Measurements from ENCODE around the gene MAVS.
"Not testable (repeated sequence)": the region's sequence is repeated elsewhere in the genome, so short reads cannot be mapped to it uniquely, and the experiment has no call there.

Gene MAVS

GRCh38 chr20:3888622-3889488 is 42.2 kb downstream of the MAVS start, which contains the start of gene PANK2:
TSS of gene PANK2 (plus strand) at chr20:3889387.
- DNase-seq (ENCODE audit: low read depth in 2 of 2): peak; percentile 99

- no peak for DNase-seq (ENCODE audit: low read depth in 2 of 2)
Observed at GRCh38 chr20:3889489-3890397, 43.1 kb downstream of the MAVS start.

- DNase-seq (ENCODE audit: low read depth in 2 of 2): peak; percentile 17 to 20
Observed at GRCh38 chr20:3890398-3890751, 43.7 kb downstream of the MAVS start.

GRCh38 chr20:3890999-3891929 is 44.6 kb downstream of the MAVS start:
- no peak for DNase-seq (ENCODE audit: low read depth in 2 of 2)

GRCh38 chr20:3894796-3895195 is 48.2 kb downstream of the MAVS start:
- DNase-seq (ENCODE audit: low read depth in 2 of 2): no peak

DNA sequence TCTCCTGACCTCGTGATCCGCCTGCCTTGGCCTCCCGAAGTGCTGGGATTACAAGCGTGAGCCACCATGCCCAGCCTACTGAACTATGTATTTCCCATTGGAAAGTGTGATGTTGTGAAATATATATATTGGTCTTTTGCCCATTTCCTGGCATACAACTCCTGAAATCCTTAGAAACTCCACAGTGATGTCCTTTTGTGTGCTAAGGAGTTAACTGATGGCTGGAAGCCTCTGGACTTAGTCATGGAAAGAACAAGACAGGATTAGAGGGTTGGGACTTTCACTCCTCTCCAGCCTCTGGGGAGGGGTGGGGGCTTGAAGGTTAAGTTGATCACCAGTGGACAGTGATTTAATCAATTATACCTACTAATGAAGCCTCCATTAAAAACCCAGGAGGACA is 49.7 kb downstream of the MAVS start:
- DNase-seq (ENCODE audit: low read depth in 2 of 2): no peak

GRCh38 chr20:3896853-3897583 is 50.4 kb downstream of the MAVS start:
- no peak for DNase-seq (ENCODE audit: low read depth in 2 of 2)

- DNase-seq (ENCODE audit: low read depth in 2 of 2): not testable (repeated sequence)
Observed at GRCh38 chr20:3898181-3898580, 51.5 kb downstream of the MAVS start.

- no peak for DNase-seq (ENCODE audit: low read depth in 2 of 2)
Observed at GRCh38 chr20:3898639-3899038, 52.0 kb downstream of the MAVS start.

GRCh38 chr20:3900187-3900604 is 53.6 kb downstream of the MAVS start:
- no peak for DNase-seq (ENCODE audit: low read depth in 2 of 2)

GRCh38 chr20:3901028-3901705 is 54.5 kb downstream of the MAVS start:
- no peak for DNase-seq (ENCODE audit: low read depth in 2 of 2)

DNA sequence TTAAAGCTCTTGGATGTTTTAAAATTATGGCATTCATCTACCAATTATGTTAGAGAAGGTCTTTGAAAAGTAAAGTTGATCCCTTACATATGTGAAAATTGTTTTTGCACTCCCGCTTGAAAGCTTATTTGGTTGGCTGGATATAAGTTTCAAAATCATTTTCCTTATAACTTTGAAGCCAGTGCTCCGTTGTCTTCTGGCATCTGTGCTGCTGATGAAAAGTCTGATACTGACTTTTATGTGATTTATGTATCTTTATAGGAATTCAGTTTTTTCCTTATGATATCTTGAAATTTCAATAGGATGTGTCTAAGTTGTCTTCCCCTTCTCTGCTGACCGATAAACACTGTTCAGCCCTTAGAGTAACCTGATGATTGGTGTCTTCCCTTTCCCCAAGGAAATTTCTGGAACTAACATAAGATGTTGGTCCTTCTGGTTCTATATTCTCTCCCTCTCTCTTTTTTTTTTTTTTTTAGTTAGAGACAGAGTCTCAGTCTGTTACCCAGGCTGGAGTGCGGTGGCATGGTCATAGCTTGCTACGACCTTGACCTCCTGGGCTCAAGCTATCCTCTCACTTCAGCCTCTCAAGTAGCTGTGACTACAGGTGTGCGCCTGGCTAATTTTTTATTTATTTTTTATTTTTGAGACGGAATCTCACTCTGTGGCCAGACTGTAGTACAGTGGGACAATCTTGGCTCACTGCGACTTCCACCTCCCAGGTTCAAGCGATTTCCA is 55.2 kb downstream of the MAVS start:
- DNase-seq (ENCODE audit: low read depth in 2 of 2): no peak

DNA sequence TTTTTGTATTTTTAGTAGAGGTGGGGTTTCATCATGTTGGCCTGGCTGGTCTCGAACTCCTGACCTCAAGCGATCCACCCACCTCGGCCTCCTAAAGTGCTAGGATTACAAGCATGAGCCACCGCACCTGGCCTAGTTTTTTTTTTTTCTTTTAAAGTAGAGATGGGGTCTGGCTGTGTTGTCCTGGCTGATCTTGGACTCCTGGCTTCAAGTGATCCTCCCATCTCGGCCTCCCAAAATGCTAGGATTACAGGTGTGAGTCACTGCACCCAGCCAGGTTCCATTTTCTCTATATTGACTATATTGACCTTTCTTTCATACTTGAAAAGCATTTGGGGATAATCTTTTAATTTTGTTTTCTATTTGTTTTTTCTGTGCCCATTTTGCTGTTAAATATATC is 55.8 kb downstream of the MAVS start:
- DNase-seq (ENCODE audit: low read depth in 2 of 2): no peak

GRCh38 chr20:3904224-3904623 is 57.6 kb downstream of the MAVS start:
- DNase-seq (ENCODE audit: low read depth in 2 of 2): no peak

DNA sequence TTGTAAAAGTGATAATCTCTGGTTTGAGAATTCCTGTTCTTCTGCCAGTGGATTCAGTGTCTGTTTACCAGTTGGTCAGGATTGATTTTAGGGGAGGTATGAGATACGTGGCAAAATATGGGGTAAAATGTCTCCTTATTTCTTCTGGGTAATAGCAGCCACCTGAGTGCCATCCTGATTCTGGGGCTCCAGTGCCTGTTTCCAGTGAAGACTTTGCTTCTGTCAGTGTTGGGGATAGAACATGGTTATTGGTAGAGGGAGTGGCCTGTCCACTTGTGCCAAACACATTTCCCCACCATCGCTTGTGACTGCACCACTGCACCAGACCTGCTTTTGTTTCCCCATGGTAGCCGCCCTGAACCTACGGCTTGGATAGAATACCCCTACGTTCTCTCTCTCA is 58.2 kb downstream of the MAVS start:
- no peak for DNase-seq (ENCODE audit: low read depth in 2 of 2)

DNA sequence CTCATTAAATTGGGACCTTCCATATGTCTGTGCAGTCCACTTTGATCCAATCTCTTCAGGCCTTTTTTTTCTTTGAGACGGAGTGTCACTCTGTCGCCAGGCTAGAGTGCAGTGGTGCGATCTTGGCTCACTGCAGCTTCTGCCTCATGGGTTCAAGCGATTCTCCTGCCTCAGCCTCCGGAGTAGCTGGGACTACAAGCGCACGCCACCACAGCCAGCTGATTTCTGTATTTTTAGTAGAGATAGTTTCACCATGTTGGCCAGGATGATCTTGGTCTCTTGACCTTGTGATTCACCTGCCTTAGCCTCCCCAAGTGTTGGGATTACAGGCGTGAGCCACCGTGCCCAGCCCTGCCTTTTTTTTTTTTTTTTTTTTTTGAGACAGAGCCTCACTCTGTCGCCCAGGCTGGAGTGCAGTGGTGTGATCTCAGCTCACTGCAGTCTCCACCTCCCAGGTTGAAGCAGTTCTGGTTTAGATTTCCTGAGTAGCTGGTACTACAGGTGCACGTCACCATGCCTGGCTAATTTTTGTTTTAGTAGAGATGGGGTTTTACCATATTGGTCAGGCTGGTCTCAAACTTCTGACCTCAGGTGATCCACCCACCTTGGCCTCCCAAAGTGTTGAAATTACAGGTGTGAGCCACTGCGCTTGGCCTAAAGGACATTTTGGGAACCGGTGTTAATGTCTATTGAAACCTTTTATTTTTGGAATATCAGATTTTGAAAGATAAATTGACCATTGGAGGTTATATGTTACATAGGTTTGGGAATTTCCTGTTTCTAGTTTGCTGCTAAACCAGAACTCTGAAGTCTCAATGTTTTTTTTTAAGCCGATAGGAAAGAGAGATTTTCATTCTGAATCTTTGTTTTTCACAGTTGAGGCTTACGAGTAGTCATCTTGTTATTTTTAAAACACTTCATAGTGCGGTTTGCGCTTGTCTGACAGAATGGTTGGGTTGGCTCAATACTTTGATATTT is 60.4 kb downstream of the MAVS start:
- DNase-seq (ENCODE audit: low read depth in 2 of 2): not testable (repeated sequence)

DNA sequence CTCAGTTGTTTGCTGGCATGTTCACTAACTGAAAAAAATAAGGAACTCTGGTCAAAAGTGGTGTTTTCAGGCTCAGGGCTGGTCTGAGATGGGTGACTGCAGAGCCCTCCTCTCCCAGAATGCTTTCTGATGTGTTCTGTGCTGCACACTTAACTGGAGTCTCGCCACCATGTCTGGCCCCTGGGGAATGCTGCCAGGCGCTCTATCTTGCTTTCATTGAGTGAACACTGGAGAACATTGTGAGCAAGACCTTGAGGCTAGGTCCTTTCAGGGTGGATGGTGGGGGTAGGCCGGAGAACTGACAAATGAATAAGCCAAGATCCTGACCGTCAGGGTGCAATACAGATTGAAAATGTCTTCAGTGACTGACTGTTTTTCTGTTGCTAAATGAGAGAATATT is 62.0 kb downstream of the MAVS start:
- DNase-seq (ENCODE audit: low read depth in 2 of 2): no peak

GRCh38 chr20:3909952-3910366 is 63.3 kb downstream of the MAVS start:
- no peak for DNase-seq (ENCODE audit: low read depth in 2 of 2)
